ENCODE measurements around the gene TPM1. TPM values are rescaled to one million over a fixed set of nuclear protein-coding genes. Genes with fewer than 3 reads are reported as not detected.

The TPM1 gene
- total RNA-seq, 1 experiment from 2014 or later: 678 TPM

DNA sequence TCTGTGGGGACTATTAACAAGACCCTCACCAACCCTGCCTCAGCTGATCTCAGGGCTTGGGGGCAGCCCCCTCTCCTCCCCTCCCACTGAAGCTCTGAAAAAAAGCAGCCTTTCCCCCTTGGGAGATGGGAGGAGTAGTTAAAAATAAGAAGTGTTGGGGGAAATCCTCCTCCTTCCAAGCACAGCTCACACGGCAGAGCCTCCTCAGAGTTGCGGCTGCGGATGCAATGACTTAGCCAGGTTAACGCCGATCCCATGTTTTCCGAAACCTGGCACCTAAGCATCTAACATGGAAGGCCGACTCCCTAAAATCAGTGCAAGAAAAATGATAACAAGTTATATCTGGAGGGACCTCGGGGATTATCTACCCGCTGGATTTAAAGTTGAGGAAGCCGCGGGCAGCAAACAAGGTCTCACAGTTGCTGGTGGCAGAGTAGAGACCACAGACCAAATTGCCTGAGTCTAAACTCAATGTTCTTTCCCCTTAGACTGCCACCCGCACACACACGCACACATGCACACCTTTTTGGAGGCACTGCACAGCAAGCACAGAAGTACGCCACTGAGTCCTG, 1.1 kb upstream of the TPM1 start:
- DNase-seq (ENCODE audit: low spot score): no peak

GRCh38 chr15:63042877-63043334, 359 bp downstream of the TPM1 start:
- no peak for DNase-seq (ENCODE audit: low spot score)

DNA sequence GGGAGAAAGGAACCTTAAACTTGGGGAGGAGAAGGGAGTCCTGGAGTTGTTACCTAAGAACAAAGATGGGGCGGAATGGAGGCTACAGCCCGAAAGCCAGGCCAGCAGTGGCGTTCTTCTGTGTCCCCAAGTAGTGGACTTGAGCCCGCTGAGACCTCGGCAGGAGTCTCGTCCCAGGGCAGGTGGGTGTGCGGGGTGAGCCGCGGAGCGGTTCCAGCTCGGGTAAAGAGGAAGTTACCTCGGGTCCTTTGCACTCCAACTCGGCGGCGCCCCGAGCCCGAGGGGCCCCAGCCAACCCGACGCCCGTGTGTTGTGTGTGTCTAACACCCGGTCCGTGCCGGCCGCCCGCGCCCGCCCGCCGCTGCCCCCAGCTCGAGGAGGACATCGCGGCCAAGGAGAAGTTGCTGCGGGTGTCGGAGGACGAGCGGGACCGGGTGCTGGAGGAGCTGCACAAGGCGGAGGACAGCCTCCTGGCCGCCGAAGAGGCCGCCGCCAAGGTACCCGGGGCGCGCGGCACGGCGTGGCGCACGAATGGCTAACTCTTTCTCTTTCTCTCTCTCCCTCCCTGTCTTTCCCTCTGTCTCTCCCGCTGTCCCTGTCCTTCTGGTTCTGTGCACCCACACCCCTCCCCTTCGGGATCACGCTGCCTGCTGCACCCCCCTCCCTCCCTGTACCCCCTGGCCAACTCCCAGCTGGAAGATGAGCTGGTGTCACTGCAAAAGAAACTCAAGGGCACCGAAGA, 959 bp downstream of the TPM1 start:
- no peak for DNase-seq (ENCODE audit: low spot score)

- DNase-seq (ENCODE audit: low spot score): no peak
Observed at GRCh38 chr15:63044077-63044644, 1.6 kb downstream of the TPM1 start.

DNA sequence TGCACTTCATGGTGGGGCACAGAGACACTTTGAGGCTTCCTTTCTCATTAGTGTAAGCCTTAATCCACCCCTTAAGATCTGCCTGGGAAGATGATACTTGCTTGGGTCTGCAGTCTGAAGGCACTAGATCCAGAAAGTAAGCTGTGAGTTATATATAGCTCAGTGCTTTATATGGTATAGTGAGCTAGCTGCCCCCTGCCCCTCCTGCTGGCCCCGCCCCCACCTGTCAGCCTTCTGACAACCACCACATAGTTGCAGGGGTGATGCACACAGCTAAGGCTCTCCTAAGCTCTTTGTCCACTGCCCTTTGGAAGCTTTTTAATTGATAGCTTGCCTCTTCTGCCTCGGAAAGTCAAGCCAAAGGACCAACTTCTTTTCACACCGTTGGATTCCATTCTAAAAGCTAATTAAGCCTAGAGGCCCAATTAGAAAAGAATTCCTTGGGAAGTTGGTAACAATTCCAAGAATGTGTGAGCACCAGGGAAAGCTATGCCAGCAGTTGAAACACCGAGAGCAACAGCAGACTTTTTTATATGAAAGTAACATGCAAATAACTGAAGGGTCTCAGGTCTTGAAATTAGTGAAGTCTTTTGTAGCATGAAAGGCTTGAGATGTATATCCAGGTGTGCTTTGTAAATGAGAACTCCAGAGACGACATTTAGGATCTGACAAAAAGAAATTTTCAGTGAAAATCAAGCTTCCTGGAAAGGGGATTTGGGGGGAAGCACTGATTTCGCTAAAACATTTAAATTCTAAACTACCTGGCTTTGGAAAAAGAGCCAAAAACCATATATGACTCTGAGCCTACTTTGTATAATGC, 2.3 kb downstream of the TPM1 start:
- DNase-seq (ENCODE audit: low spot score): peak; percentile 80

DNA sequence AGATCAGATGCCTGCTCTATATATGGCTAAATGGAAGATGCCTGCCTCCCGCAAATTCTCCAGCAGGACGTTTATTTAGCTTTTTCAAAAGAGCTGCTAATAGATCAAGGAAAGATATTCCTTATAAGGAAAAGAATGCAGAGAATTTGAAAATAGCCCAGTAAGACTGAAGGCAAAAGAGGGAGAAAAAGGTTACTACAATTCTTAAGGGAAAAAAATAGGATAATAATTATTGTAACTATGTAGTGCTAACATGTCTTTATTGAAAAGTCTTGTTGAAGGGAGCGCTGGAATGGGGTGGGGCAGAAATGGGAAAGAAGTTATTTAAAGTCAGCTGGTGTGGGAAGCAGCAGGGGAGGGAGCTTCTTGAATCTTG, 2.9 kb downstream of the TPM1 start:
- DNase-seq (ENCODE audit: low spot score): peak; percentile 33

DNA sequence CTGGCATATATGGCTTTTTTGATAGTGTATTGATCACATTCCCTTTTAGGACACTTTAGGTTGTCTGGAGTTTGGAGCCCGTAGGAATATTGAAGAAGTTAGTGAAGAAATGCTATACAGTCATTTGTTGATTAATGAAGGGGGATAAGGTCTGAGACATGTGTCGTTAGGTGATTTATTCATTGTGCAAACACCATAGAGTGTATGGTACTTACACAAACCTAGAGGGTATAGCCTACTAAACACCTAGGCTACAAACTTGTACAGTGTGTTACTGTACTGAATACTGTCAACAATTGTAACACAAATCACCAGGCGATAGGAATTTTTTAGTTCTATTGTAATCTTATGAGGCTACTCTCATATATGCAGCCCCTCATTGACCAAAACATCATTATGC, 3.3 kb downstream of the TPM1 start:
- no peak for DNase-seq (ENCODE audit: low spot score)

DNA sequence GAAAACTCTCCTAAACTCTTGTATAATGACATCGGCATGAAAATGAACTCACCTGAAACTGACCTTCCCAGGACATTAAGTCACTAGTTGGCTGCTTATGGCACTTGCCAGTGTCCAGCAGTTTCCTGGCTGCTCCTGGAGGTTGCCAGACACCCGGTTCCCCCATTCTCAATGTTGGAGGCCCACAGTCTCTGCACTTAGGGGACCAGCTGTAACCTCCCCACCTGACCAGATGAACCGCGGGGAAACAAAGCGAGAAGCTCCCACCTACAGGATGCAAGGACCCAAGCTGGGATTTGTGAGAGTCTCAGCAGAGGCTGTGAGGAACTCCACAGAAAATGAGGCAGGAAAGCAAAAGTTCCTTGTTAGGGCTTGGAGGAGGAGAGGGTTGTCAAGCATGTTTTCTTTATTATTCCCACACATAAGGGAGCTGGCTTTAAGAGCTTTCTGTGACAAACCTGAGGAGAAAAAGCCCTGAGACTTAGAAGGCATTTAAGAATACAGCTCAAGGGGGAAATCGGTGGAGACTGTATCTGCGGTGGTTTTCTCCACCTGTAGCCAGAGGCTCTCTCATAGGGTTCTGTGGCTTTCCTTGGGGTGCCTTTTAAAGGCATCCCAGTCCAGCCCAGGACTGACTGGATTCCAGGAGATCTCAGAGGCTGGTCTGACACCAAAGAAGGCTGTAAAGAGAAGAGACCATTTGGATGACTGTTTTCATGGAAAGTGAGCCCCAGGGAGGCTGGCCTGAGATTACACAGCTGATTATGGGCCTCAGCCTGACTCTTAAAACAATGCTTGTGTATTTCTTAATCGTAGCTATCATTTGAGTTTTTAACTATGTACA, 4.6 kb downstream of the TPM1 start:
- DNase-seq (ENCODE audit: low spot score): peak; percentile 35

GRCh38 chr15:63047792-63048114, 5.2 kb downstream of the TPM1 start:
- no peak for DNase-seq (ENCODE audit: low spot score)

DNA sequence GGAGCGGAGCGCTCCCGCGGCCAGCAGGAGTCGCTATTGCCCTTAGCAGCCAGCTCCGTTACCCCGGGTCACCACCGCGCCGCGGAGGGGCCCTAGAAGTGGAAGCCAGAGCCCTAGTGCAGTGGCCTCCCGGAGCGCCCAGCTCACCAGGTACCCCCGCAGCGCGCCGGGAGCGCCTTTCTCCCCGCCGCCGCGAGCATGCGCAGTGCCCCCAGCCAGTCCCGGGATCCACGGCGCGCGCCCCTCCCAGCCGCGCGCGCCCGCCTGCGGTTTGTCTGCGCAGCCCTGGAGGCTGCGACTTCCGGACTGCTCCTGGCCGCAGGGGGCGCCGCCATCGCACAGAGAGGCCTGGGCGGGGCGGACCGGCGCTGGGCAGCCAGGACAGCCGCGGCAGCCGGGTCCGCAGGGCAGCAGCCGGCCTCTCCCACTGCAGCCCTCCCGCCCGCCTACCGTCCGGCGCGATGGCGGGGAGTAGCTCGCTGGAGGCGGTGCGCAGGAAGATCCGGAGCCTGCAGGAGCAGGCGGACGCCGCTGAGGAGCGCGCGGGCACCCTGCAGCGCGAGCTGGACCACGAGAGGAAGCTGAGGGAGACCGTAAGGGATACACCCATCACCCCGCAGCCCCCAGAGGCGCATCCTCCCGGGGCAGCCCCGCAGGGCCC, 5.7 kb downstream of the TPM1 start:
- DNase-seq (ENCODE audit: low spot score): peak; percentile 85

DNA sequence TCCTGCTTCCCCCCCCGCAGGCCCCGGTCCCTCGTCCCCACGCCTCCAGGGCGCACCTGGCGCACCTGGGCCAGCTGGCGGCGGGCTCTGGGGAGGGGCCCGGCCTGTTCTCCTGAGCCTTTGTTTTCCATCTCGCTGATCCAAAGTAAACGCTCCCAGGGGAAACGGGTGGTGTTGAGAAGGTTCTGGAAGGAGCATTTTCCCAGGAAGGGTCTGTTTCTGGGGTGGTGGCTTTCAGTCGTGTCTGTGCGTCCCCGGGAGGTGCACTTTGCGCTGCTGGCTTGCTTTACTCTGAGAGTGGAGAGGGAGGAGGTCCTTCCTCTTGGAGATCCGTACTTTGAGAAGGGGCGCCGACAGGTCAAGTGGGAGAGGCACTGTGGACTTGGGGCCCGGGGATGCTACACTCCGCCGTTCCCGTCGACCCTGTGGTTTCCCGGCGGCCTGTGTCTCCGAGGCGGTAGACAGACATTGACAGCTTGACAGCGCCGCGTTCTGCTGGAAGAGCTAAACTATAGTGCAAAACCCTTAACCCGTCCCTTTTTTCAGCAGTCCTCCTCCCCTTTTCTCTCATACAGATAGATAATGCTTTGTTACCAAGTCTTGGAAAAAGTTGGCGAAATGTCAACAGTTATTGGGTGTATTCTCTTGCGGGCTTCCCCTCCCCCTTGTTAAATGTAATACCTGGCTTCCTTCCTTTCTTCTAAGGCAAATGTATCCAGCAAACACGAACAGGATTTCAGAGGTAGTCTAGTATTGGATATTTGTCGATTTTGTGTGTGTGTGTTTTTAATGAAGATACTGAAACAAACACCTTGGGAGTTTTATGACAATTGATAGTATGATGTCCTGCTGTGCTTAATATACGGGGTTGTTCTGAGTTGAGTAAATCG, 6.5 kb downstream of the TPM1 start:
- no peak for DNase-seq (ENCODE audit: low spot score)

- DNase-seq (ENCODE audit: low spot score): no peak
Observed at GRCh38 chr15:63049783-63050371, 7.3 kb downstream of the TPM1 start.

- DNase-seq (ENCODE audit: low spot score): peak; percentile 70
Observed at GRCh38 chr15:63050731-63051155, 8.2 kb downstream of the TPM1 start.

DNA sequence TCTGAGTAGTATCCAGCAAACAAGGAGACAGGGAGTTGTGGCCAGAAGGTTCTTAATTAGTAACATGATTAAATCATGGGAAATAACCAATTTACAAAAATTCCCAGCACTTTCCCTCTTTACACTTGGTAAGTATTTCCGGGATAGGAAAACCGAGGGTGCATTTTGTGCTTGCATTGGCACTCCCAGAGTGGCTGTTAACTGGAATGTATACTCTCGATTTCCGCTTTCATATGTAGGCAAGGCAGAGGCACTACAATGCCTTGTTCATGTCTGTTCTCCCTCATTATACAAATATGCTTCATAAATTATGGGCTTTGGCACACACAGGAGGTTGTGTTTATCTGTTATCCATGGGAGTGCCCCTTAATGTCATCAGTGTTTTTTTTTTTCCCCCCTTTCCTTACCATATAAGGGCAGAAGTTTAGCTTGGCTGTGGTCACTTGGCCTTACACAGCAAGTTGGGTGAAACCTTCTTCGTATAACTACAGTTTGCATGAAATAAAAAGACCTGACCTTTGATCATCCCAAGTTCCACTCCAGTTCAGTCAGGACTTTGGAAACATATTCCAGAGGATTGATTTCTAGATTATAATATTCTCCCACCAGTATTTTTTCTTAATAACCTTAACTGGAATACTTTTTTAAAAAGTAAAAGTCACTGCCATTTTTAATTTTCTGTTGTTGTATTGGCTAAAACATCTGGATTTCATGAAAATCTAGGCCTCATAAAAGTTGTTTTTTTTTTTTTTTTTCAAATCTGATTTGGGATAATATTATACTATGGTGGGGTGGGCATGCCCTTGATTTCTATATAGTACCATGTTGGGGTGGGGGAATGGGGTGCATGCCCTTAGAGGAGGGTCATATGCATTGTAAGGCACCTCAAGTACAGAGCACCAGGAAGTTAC, 8.9 kb downstream of the TPM1 start:
- DNase-seq (ENCODE audit: low spot score): peak; percentile 80

DNA sequence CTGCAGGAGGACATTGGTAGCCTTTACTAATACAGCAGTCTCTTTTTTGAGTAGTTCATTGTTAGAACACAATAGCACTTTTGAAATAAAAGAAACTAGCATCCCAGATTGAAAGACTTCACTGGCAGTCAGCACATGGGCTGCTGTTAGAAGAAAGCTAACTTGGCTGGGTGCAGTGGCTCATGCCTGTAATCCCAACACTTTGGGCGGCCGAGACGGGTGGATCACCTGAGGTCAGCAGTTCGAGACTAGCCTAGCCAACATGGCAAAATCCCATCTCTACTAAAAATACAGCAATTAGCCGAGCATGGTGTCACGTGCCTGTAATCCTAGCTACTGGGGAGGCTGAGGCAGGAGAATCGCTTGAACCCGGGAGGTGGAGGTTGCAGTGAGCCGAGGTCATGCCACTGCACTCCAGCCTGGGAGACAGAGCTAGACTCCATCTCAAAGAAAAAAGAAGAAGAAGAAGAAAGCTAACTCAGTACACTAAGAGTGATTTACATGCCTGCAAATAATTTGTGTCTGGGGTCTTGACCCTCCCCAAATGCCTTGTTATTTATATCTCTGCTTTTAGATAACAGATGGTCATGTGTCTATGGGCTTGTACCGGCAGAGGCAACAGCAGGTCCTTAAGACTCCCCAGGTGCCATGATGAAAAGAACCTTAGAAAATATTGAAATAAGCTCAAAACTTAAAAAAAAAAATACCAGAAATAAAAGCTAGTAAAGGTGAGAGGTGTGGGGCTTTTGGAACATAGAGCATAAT, 9.7 kb downstream of the TPM1 start:
- DNase-seq (ENCODE audit: low spot score): no peak

DNA sequence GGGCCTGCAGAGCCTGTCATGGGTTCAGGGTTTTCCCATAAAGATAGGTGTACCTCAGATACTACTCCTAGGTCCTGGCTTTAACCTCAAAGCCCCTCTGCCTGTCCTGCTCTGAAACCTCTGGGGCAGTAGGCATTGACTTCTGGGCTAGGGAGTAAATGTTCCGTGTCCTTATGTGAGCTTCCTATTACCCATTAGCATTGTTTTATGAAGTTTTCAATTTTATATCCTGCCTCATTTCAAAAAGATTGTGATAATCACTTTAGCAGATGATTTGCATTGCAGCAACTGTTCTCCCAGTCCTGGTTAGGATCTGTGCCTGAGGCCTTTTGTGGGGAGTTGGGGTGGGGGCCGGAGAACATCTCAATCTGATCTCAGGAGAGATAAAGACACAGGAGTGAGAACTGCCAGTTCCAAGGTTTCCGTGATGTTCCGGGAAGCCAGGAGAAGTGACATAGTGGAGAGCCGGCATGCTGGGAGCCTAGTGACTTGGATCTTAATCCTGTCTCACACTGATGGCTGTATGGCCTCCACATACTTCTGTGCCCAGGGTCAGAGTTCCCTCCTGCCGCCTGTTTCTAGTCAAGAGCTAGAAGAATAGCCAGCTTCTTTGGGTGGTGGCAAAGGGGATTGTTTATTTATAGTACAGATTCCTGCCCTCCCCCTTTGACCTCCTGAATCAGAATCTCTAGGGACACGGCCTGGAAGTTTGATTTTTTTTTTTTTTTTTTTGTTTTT, 10.6 kb downstream of the TPM1 start:
- DNase-seq (ENCODE audit: low spot score): no peak

DNA sequence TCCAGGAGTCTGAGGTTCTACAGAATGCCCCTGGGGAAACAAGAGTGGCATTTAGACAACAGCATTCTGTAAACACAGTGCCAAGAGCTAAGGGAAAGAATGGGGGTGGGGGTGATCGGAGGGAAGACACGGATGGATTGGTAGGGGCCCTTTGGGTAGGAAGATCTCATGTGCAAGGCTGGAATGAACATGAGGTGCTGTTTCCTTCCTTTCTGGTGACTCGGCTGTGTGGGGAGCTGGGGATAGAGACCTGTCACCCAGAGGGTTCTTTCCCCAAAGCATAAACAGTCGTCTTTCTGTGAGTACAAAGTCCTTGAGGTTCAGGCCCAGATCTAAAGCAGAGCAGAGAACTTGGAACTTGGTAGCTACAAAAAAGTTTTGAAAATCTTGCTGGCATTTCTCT, 11.7 kb downstream of the TPM1 start:
- DNase-seq (ENCODE audit: low spot score): no peak

All from A172 (cell line).